IPS-18c (cell line): ENCODE data around the gene ZBTB39.
"Not testable (repeated sequence)": the region's sequence is repeated elsewhere in the genome, so short reads cannot be mapped to it uniquely, and the experiment has no call there.

Experiments used
- H3K4me3 ChIP-seq: 2 replicates; pipeline ENCODE4 v1.7.0; 2013; ENCODE audit warnings: low read depth, mild to moderate bottlenecking, low read length, moderate library complexity; ENCODE audit not compliant: insufficient read depth
- H3K9me3 ChIP-seq: one replicate; pipeline ENCODE4 v1.6.1; 2013; ENCODE audit warnings: mild to moderate bottlenecking, low read length, moderate library complexity; ENCODE audit not compliant: control insufficient read depth, insufficient read depth

The ZBTB39 gene

GRCh38 chr12:56994231-56994746 is 12.1 kb downstream of the ZBTB39 start:
- H3K4me3 ChIP-seq = no peak overlapping the region
- H3K9me3 ChIP-seq = no peaks in the 10 kb centered on the region

- no peaks in the 10 kb centered on the region for H3K9me3 ChIP-seq
- no peak overlapping the region for H3K4me3 ChIP-seq
Measured at GRCh38 chr12:56993346-56993745, 13.0 kb downstream of the ZBTB39 start.

GRCh38 chr12:56991319-56992246 is 14.8 kb downstream of the ZBTB39 start:
- H3K4me3 ChIP-seq = no peak overlapping the region

GRCh38 chr12:56990648-56991318 is 15.6 kb downstream of the ZBTB39 start:
- H3K9me3 ChIP-seq = no peaks in the 10 kb centered on the region
- H3K4me3 ChIP-seq = no peak overlapping the region

More at GRCh38 chr12:56991319-56992246, 14.8 kb downstream of the ZBTB39 start:
- H3K9me3 ChIP-seq = no peaks in the 10 kb centered on the region

DNA sequence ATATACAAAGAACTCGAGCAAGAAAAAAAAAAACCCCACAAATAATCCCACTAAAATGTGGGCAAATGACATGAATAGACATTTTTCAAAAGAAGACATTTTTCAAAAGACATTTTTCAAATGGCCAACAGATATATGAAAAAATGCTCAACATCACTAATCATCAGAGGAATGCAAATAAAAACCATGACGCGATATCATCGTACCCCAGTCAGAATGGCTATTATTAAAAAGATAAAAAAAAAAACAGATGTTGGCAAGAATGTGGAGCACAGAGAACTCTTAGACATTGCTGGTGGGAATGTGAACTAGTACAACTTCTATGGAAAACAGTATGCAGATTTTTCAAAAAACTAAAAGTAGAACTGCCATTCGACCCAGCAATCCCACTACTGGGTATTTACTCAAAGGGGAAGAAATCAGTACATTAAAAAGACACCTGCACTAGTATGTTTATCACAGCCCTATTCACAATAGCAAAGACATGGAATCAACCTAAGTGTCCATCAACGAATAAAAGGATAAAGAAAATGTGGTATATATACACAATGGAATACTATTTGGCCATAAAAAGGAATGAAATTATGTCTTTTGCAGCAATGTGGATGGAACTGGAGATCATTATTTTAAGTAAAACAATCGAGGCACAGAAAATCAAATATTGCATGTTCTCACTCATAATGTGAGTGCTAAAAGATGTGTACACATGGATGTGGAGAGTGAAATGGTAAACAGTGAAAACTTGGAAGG is 16.3 kb downstream of the ZBTB39 start:
- Histone ChIP-seq H3K4me3 (no peak overlapping the region), H3K9me3 (no peaks in the 10 kb centered on the region)

DNA sequence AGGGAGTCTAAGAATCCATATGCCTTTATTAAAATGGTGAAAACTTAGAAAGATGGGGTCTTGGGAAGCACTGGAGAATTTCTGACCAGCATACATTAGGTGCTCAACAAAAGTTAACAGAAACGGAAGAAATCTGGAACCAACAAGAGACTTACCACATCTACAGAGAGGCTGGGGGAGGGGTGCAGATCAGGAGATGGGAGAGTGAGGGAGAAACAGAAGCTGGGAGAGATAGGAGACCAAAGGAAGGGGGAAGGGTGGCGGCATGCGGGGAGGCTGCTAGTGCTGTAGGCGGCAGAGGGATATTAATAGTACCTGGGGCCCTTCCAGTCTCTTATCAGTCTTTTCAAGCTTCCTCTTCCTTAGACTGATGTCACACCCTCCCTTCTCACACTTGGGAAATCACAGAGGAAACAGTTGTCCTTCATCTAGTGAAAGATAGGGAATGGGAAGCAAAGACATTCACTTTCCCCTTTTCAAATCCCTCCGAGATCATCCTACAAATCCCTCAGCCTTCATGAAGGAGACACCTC is 18.1 kb downstream of the ZBTB39 start:
- H3K4me3 ChIP-seq = no peak overlapping the region
- H3K9me3 ChIP-seq = no peaks in the 10 kb centered on the region

DNA sequence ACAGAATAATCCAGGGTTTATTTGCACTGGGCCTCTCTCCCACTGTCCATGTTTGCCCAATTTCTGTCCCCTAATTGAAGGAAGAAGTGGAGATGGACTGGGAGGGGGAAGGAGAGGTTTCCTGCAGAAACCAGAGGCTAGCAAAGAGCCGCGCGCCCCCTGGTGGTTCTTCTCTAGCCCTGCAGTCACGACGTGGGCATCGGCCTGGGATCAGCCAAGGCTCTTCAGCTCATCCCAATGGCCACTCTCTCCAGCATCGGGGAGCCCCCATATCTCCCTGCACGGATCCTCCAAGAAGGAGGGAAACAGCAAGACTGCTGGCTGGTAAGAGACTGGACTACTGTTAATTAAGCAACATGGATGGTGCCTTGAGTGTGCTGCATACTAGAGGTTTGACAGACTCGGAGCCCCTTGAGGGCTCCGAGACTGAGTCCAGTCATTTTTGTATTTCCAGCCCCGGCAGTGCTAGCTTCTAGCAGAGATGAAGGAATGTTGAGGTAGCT is 18.7 kb downstream of the ZBTB39 start:
- no peak overlapping the region for H3K4me3 ChIP-seq
- H3K9me3 ChIP-seq = no peaks in the 10 kb centered on the region

DNA sequence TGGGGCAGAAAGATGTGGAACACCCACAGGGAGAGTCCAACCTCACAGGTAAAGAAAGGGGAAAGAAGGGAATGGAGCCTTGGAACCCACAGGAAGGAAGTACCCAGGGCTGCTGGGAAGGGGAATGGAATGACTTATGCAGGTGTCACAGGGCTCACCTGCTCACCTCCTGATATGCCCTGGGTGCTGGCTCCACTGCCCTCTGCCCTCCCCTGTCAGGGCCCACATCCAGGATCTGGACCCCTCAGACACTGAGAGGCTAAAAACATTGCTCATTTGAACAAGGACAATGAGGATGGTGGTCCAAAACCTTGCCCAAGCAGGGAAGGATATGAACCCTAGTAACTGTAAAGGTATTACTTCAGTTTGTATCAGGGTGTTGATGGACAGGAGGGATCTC is 19.3 kb downstream of the ZBTB39 start:
- Histone ChIP-seq H3K4me3 (no peak overlapping the region), H3K9me3 (no peaks in the 10 kb centered on the region)

GRCh38 chr12:56985714-56986113 is 20.6 kb downstream of the ZBTB39 start:
- not testable (repeated sequence) for H3K4me3 ChIP-seq, H3K9me3 ChIP-seq

DNA sequence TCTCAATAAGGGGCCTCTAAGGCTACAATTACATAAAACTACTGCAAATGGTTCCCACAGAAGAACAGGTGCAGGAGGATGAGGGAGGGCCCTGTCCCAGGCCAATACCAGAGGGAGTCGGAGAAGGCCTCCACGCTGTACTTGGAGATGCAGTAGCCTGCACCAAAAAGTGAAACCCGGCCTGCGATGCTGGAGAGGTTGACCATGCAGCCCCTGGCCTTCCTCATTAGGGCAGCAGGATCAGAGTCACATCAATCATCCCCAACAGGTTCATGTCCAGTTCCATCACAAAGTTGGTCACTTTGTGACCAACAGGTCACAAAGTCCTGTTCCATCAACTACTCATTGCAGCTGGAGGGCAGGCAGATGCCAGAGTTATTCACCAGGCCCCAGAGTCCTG is 23.0 kb downstream of the ZBTB39 start:
- Histone ChIP-seq H3K4me3 (no peak overlapping the region), H3K9me3 (no peaks in the 10 kb centered on the region)

DNA sequence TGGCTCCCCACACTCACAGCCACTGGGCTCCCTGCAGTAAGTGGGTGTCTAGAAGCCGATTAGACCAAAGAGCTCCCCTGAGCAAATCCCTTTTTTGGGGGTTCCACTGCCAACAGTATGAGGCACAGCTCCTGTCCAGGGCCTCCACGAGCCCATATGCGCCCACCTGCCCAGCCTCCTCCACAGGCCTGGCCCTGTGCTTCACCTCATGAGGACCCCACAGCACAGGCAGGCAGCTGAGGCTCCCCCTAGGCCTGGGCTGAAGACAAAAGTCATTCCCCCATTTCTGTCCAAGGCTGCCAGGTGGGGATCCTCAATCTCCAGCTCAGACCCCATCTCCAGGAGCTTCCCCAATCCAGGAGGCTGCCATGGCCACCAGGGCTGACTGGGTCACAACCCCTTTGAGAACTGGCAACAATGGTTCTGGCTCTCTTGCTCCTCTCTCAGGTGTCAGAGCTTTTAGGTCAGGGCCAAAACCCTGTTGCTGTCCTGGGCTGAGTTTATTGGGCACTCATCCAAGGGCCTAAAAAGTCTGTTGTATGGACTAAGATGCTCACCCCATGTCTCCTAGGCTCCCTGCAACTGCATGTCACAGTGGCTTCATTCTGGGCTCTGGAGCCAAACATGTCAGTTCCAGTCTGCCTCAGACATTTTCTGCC is 23.6 kb downstream of the ZBTB39 start:
- not testable (repeated sequence) for H3K9me3 ChIP-seq, H3K4me3 ChIP-seq

GRCh38 chr12:56980941-56981530 is 25.3 kb downstream of the ZBTB39 start:
- H3K4me3 ChIP-seq = no peak overlapping the region
- no peaks in the 10 kb centered on the region for H3K9me3 ChIP-seq

DNA sequence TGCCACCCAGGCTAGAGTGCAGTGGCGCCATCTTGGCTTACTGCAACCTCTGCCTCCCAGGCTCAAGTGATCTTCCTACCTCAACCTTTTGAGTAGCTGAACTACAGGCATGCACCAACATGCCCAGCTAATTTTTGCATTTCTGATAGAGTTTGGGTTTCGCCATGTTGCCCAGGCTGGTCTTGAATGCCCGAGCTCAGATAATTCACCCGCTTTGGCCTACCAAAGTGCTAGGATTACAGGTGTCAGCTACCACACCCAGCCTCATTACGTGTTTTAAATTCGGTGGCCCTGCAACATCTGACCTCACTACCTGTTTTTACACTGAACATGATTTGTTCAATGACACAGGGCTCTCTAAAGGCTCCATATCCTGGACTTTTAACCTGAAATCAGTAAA is 26.1 kb downstream of the ZBTB39 start:
- no peak overlapping the region for H3K4me3 ChIP-seq
- no peaks in the 10 kb centered on the region for H3K9me3 ChIP-seq

DNA sequence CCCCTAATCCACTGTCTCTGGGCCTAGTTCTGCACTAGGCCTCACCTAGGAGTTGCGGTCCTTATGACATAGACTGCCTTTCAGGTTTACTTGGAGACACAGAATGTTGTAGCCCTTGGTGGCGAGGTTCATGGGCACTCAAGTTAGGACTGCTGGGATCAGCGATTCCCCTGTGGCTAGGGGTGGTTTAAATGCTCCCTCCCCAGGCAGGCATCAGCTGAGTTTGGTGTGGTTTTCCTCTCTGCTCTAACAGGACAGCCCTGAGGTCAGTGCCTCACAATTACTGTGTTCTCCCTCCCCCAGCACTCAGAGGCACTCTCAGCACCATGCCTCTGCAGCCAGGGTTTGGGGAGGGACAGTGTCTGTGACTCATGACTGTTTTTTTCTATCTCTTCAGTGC is 26.7 kb downstream of the ZBTB39 start:
- H3K9me3 ChIP-seq = no peaks in the 10 kb centered on the region
- H3K4me3 ChIP-seq = no peak overlapping the region

DNA sequence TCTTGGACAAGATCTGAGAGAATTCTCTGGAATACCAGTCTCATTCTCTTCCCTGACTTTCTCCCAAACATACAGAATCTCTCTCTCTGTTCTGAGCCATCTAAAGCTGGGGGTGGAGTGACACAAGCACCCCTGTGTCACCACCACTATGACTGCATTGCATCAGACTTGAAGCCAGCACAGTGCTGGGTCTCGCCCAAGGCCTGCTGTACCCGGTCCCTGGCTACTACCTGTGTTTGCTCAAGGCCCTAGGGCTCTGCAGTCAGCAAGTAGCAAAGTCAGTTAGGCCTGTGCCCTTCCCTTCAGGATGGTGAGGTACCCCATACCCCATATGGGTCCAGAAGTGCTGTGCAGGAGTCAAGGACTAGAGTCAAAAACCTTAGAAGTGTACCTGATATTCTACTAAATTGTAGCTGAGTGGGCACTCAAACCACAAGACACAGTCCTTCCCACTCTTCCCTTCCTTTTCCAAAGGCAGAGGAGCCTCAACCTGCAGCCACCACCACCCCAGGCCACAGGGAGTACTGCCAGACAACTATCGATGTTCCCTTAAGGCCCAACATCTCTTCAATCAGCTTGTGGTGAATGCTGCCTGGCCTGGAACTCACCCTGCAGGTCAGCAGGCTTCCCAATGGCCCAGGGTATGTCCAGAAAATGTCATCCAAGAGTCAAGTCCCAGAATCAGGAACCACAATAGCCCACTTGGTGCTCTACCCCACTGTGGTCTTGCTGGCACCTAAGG is 27.8 kb downstream of the ZBTB39 start:
- no peak overlapping the region for H3K4me3 ChIP-seq
- H3K9me3 ChIP-seq = no peaks in the 10 kb centered on the region

DNA sequence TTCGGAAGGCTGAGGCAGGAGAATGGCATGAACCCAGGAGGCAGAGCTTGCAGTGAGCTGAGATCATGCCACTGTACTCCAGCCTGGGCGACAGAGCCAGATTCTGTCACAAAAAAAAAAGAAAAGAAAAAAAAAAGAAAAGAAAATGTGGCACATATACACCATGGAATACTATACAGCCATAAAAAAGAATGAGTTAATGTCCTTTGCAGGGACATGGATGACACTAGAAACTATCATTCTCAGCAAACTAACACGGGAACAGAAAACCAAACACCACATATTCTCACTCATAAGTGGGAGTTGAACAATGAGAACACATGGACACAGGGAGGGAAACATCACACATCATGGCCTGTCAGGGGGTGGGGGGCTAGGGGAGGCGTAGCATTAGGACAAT is 29.0 kb downstream of the ZBTB39 start:
- not testable (repeated sequence) for H3K9me3 ChIP-seq, H3K4me3 ChIP-seq
